Measurements from ENCODE around the gene PLPPR2.

DNA sequence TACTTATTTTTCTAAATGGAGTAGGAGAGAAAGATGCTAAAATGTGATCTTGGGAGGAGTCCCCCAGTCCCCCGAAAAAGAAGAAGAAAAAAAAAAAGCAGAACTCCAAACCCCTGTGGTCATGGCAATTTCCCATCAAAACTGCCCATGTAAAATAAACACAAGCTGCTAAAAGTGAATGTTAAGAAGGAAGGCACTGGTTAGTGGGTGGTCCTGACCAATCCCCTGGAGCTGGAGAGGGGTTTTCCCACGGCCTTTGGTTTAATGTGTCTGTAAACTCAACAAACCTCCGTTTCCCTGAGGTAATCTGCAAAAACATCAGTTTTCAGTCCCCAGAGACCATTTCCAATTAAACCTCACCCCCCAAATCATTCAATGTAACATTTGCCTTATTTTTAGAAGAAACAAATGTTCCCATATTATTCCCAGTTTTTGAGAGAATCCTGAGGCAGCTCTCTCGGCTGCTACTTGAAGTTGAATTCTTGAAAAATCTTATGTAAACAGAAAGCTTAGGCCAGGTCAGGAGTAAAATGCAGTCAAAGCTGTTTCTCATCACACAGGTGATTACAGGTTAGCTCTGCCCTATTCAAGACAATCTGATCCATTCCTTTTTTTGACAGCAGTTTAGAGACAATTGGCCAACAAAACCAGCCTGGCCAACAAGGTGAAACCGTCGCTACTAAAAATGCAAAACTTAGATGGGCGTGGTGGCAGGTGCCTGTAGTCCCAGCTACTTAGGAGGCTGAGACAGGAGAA, 32.8 kb upstream of the PLPPR2 start:
- TF ChIP-seq CTCF (conservative IDR thresholded peaks at IDR 0.05) = no peak
- TF ChIP-seq EZH2 (IDR thresholded peaks at IDR 0.05; ENCODE audit: low read depth) = no peak

Measured in PC-9 (cell line).